ENCODE results near the gene CMA1.
"Not testable (repeated sequence)": the region's sequence is repeated elsewhere in the genome, so short reads cannot be mapped to it uniquely, and the experiment has no call there.

CMA1 gene

DNA sequence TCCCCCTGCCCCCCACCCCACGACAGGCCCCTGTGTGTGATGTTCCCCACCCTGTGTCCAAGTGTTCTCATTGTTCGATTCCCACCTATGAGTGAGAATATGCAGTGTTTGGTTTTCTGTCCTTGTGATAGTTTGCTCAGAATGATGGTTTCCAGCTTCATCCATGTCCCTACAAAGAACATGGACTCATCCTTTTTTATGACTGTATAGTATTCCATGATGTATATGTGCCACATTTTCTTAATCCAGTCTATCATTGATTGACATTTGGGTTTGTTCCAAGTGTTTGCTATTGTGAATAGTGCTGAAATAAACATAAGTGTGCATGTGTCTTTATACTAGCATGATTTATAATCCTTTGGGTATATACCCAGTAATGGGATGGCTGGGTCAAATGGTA, 37.6 kb downstream of the CMA1 start:
- not testable (repeated sequence) for H3K27ac ChIP-seq; DNase-seq (ENCODE audit: low read depth, low spot score)

DNA sequence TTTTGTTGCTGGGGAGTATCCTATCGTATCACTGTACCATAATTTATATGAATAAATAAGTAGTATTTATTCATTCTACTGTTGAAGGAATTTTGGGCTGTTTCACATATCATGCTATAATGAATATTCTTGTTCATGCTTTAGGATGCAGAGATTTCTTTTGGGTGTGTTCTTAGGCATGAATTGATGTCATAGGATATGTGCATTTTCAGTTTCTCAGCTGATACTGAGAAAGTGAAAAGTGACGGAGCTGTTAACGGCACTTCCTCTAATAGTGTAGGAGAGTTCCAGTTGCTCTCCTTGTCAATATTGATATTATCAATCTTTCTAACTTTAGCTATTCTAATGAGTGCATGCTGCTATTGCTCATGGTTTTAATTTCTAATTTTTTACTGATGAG, 42.3 kb downstream of the CMA1 start:
- H3K27ac ChIP-seq, result no peak overlapping the region
- DNase-seq (ENCODE audit: low read depth, low spot score), result no peak

DNA sequence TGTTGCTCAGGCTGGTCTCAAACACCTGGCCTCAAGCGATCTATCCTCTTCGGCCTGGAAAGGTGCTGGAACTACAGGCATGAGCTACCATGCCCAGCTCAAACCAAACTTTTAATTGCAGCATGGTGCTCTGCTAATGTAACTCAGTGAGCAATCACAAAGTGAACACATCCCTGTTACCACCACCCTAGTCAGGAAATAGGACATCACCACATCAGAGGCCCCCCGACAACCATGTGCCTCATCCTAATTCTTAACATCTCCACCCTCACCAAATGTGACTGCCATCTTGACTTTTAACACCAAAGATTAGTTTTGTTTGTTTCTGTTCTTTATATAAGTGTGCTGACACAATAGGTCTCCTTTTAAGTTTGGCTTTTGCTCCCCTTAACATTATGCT, 42.7 kb downstream of the CMA1 start:
- DNase-seq (ENCODE audit: low read depth, low spot score), result no peak
- no peak overlapping the region for H3K27ac ChIP-seq

DNA sequence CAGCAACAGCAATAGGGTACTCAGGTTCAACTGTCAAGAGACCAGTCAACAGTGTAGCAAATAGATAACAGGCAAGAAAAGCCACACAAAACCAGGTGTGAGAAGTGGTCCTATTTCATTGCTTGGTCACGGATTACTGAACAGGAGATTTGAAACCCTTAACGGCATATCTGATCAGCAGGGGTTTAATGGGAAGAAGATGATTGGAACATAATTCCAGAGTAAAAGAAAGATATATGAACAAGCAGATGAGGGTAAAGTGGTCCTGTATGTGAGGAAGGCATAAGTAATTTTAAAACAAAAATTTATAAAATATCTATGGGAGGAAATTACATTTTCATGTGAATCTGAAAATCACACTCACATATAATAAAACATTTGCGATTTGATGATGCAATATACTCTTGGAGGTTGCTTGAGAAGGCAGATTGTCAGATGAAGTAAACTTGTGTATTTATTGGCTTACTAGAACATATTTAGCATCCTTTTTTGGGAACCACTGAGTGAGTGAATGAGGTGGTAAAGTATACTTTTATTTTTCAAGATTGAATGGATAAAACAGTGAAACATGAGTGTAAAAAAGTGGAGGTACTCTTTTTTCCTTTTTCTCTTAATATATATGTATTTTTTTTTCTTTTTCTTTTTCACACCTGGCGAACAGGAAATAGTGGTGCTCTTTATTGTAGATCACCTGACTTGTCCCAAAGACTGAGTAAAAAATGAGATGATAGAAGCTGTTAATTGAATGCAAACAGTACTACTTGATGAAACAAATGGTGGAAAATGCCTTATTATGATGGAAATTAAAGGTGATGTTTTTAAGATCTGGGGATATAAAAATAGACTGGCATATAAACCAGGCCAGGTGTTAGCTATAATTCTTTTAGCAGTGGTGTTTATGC, 43.9 kb downstream of the CMA1 start:
- no peak overlapping the region for H3K27ac ChIP-seq
- no peak for DNase-seq (ENCODE audit: low read depth, low spot score)

GRCh38 chr14:24463017-24463883, 44.8 kb downstream of the CMA1 start:
- DNase-seq (ENCODE audit: low read depth, low spot score), result no peak

DNA sequence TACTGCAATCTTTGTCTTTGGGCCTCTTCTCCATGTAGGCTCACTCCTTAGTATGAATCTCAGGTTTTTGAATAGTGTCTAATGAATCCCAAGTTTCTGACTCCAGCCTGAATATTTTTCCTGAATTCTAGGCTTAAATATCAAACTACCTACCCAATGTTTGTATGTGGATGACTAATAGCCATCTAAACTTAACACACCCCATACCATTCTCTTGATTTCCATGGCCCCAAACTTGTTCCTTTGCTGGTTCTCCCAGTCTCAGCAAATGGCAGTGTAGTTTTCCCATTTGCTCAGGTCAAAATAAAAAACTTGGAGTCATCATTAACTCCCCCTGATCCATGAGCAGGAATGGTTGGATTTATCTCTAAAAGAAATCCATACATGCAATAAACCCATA, 46.7 kb downstream of the CMA1 start:
- H3K27ac ChIP-seq, result peak overlapping the region; percentile 56
- DNase-seq (ENCODE audit: low read depth, low spot score), result no peak

More at GRCh38 chr14:24463017-24463883, 44.8 kb downstream of the CMA1 start:
- H3K27ac ChIP-seq, result no peak overlapping the region

DNA sequence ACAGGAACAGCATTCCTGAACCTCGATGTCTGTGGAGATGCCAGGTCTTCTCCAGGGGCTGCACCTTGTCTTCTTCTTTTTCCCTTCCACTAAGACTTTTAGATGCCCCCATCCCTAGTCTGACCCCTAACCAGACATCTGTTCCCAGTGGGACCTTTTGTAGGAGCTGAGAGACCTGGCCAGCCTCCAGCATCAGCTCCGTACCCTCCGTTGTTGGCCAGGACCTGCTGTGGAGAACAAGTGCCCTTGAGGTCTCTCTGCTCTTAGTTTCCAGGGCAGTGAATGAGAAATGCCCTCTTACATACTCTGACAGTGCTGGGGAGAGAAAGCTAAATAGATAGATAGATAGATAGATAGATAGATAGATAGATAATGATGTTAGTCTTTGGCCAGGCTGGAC, 48.7 kb downstream of the CMA1 start:
- no peak for DNase-seq (ENCODE audit: low read depth, low spot score)

GRCh38 chr14:24458736-24459135, 49.3 kb downstream of the CMA1 start:
- DNase-seq (ENCODE audit: low read depth, low spot score), result no peak
- H3K27ac ChIP-seq, result no peak overlapping the region

More for the DNA sequence above, 48.7 kb downstream of the CMA1 start:
- H3K27ac ChIP-seq, result no peak overlapping the region

- DNase-seq (ENCODE audit: low read depth, low spot score), result no peak
- H3K27ac ChIP-seq, result no peak overlapping the region
Measured at GRCh38 chr14:24456980-24457379, 51.1 kb downstream of the CMA1 start.
